Liver (tissue), 9 donors: ENCODE measurements around the gene MYO9B. TPM values are rescaled to one million over a fixed set of nuclear protein-coding genes. Genes with fewer than 3 reads are reported as not detected.

Experiments used
- DNase-seq: peaks from one replicate; pipeline ENCODE4 v3.0.0-alpha.2; 2017; ENCODE audit warnings: low spot score
- H3K27ac ChIP-seq, 2 donors: one replicate each; pipeline ENCODE4 v1.7.0; 2013; ENCODE audit warnings: inconsistent platforms in 2 of 2, low read length in 2 of 2, control low read depth in 1 of 2, low read depth in 1 of 2, mild to moderate bottlenecking in 1 of 2
- H3K27me3 ChIP-seq, 4 donors: one replicate each; pipeline versions ENCODE4 v1.6.1 to v1.7.0; 2013; ENCODE audit warnings: low read length in 3 of 4, inconsistent platforms in 1 of 4, mild to moderate bottlenecking in 1 of 4, moderate library complexity in 1 of 4; ENCODE audit not compliant: control insufficient read depth in 4 of 4, insufficient read depth in 4 of 4
- H3K36me3 ChIP-seq, 4 donors: one replicate each; pipeline versions ENCODE4 v1.6.1 to v1.7.0; 2013; ENCODE audit warnings: low read length in 3 of 4, mild to moderate bottlenecking in 3 of 4, low read depth in 1 of 4, moderate library complexity in 1 of 4; ENCODE audit not compliant: control insufficient read depth in 4 of 4, insufficient read depth in 3 of 4
- H3K4me1 ChIP-seq, 4 donors: one replicate each; pipeline versions ENCODE4 v1.6.1 to v1.7.0; 2013; ENCODE audit warnings: low read length in 3 of 4, mild to moderate bottlenecking in 3 of 4, moderate library complexity in 1 of 4; ENCODE audit not compliant: control insufficient read depth in 4 of 4, insufficient read depth in 4 of 4
- H3K4me3 ChIP-seq, 3 donors: one replicate each; pipeline versions ENCODE4 v1.6.1 to v1.7.0; 2013; ENCODE audit warnings: low read length in 3 of 3, control low read depth in 1 of 3, low read depth in 1 of 3, mild to moderate bottlenecking in 1 of 3
- H3K9ac ChIP-seq, 2 donors: one replicate each; pipeline ENCODE4 v1.7.0; 2013; ENCODE audit warnings: low read length in 2 of 2, mild to moderate bottlenecking in 2 of 2, moderate library complexity in 2 of 2, control low read depth in 1 of 2, low read depth in 1 of 2
- H3K9me3 ChIP-seq, 4 donors: one replicate each; pipeline versions ENCODE4 v1.6.1 to v1.7.0; 2013; ENCODE audit warnings: low read length in 3 of 4; ENCODE audit not compliant: control insufficient read depth in 4 of 4
- ATF3 ChIP-seq: IDR thresholded peaks from 2 replicates; pipeline ENCODE4 v1.6.1; 2016; ENCODE audit warnings: antibody characterized with exemption
- CTCF ChIP-seq: fragments of 150-350 bp; IDR thresholded peaks from 2 replicates; pipeline ENCODE4 v1.5.1; 2017; ENCODE audit warnings: improper control_type of control experiment, low read depth, low read length; ENCODE audit not compliant: missing input control
- EGR1 ChIP-seq, 2 donors: IDR thresholded peaks; 2 replicates each; pipeline ENCODE4 v1.6.1; 2016 to 2018; ENCODE audit warnings: antibody characterized with exemption in 2 of 2, low read depth in 2 of 2
- FOXA1 ChIP-seq: IDR thresholded peaks from 2 replicates; pipeline ENCODE4 v1.6.1; 2016; ENCODE audit warnings: antibody characterized with exemption
- FOXA2 ChIP-seq: IDR thresholded peaks from 2 replicates; pipeline ENCODE4 v1.6.1; 2016; ENCODE audit warnings: antibody characterized with exemption
- GABPA ChIP-seq, 2 donors: IDR thresholded peaks in 1 of 2; conservative IDR thresholded peaks in 1 of 2; 2 replicates each; pipeline ENCODE4 v1.6.1; 2016; ENCODE audit warnings: antibody characterized with exemption in 2 of 2, mild to moderate bottlenecking in 1 of 2, moderate library complexity in 1 of 2
- HNF4A ChIP-seq, 2 donors: conservative IDR thresholded peaks; 2 replicates each; pipeline ENCODE4 v1.6.1; 2016; ENCODE audit warnings: antibody characterized with exemption in 2 of 2, mild to moderate bottlenecking in 2 of 2
- HNF4G ChIP-seq: IDR thresholded peaks from 2 replicates; pipeline ENCODE4 v1.6.1; 2016; ENCODE audit warnings: antibody characterized with exemption
- JUND ChIP-seq, 2 donors: IDR thresholded peaks; 2 replicates each; pipeline ENCODE4 v1.6.1; 2016; ENCODE audit warnings: antibody characterized with exemption in 2 of 2
- MAX ChIP-seq: IDR thresholded peaks from 2 replicates; pipeline ENCODE4 v1.6.1; 2016; ENCODE audit warnings: antibody characterized with exemption
- NR2F2 ChIP-seq: IDR thresholded peaks from 2 replicates; pipeline ENCODE4 v1.6.1; 2016; ENCODE audit warnings: antibody characterized with exemption
- RAD21 ChIP-seq, 2 donors: IDR thresholded peaks; 2 replicates each; pipeline ENCODE4 v1.6.1; 2016; ENCODE audit warnings: antibody characterized with exemption in 2 of 2, mild to moderate bottlenecking in 2 of 2
- RXRA ChIP-seq, 2 donors: IDR thresholded peaks; 2 replicates each; pipeline ENCODE4 v1.6.1; 2017 to 2018; ENCODE audit warnings: antibody characterized with exemption in 2 of 2, mild to moderate bottlenecking in 1 of 2
- SP1 ChIP-seq: IDR thresholded peaks from 2 replicates; pipeline ENCODE4 v1.6.1; 2018; ENCODE audit warnings: antibody characterized with exemption, mild to moderate bottlenecking
- TAF1 ChIP-seq: conservative IDR thresholded peaks from 2 replicates; pipeline ENCODE4 v1.6.1; 2016; ENCODE audit warnings: antibody characterized with exemption, mild to moderate bottlenecking
- YY1 ChIP-seq: IDR thresholded peaks from 2 replicates; pipeline ENCODE4 v1.6.1; 2016; ENCODE audit warnings: antibody characterized with exemption, mild to moderate bottlenecking
- WGBS: extraction: QIAGEN DNeasy Blood & Tissue Kit; methylation state at CpG from one replicate; pipeline ENCODE4 v1.1.7; 2013; 5-methylcytosine and 5-hydroxymethylcytosine counted together
- polyA plus RNA-seq, 2 donors: library from polyadenylated mRNA; stranded (reverse) in 1 of 2; unstranded in 1 of 2; fragments of 200-250 nt in 1 of 2; fragments of >200 nt in 1 of 2; fragmentation: Nextera tagmentation in 1 of 2; extraction: Ambion mirVana in 1 of 2; gene quantifications; one replicate each; pipeline versions ENCODE4 v1.2.1 to v1.2.3, GENCODE V29; 2013 to 2015
- total RNA-seq, 2 donors: library from RNA; depleted of rRNA; stranded (reverse); fragments of >200 nt; gene quantifications; one replicate each; pipeline ENCODE4 v1.2.3, GENCODE V29; 2014
- donor health status: healthy.
- donor health status: healthy.
- donor health status: healthy.
- donor health status: healthy.
- donor health status: healthy.

MYO9B gene
- total and polyA plus RNA-seq, 4 donors, result 9.1 to 32.5 (median 21.0) TPM

- no peak overlapping the region for H3K9ac ChIP-seq
- TF ChIP-seq RXRA (IDR thresholded peaks at IDR 0.05), result peak in 1 of 2 donors; percentile 23
- TF ChIP-seq TAF1, result no peak
- no peak for DNase-seq
- H3K27ac ChIP-seq, result peak overlapping the region; percentile 3 to 59
- H3K4me1 ChIP-seq, result peaks cover 8 to 24% (median 19%) of the 10 kb centered on the region in 4 donors
- no peak overlapping the region for H3K4me3 ChIP-seq
- H3K27me3 ChIP-seq, result no peaks in the 10 kb centered on the region
- no peaks in the 10 kb centered on the region for H3K9me3 ChIP-seq
- H3K36me3 ChIP-seq, result peaks cover 0 to 9% (median 3%) of the 10 kb centered on the region in 4 donors
- WGBS, result 70% methylated on average over 27 of the region's 27 CpGs
These were observed 32.2 kb downstream of the MYO9B start for GRCh38 chr19:17107546-17108452.

- Histone ChIP-seq H3K36me3 (peaks cover 0 to 3% (median 1%) of the 10 kb centered on the region in 4 donors), H3K9me3 (no peaks in the 10 kb centered on the region), H3K27ac (peak overlapping the region; percentile 3 to 50), H3K9ac (no peak overlapping the region), H3K4me1 (peaks cover 14 to 30% (median 25%) of the 10 kb centered on the region in 4 donors), H3K27me3 (no peaks in the 10 kb centered on the region), H3K4me3 (no peak overlapping the region)
- TF ChIP-seq FOXA1, result no peak
- no peak for TF ChIP-seq NR2F2
- TF ChIP-seq HNF4A (conservative IDR thresholded peaks at IDR 0.05), result no peak
- TF ChIP-seq CTCF, result no peak
- no peak for TF ChIP-seq FOXA2
- no peak for TF ChIP-seq HNF4G
- TF ChIP-seq YY1, result no peak
- no peak for TF ChIP-seq EGR1 (IDR thresholded peaks at IDR 0.05; ENCODE audit: low read depth in 2 of 2)
- no peak for TF ChIP-seq TAF1
- no peak for TF ChIP-seq RAD21 (IDR thresholded peaks at IDR 0.05)
- no peak for TF ChIP-seq SP1
- 94% methylated on average over 4 of the region's 4 CpGs for WGBS
- no peak for DNase-seq
These were observed 32.8 kb downstream of the MYO9B start for GRCh38 chr19:17108453-17108784.

- peak overlapping the region; percentile 5 to 53 for H3K27ac ChIP-seq
- no peaks in the 10 kb centered on the region for H3K9me3 ChIP-seq
- TF ChIP-seq EGR1 (IDR thresholded peaks at IDR 0.05; ENCODE audit: low read depth in 2 of 2) (no peak), MAX (no peak), RXRA (IDR thresholded peaks at IDR 0.05) (no peak), TAF1 (no peak), YY1 (no peak), JUND (IDR thresholded peaks at IDR 0.05) (no peak), CTCF (no peak), GABPA (IDR thresholded peaks at IDR 0.05 in 1 of 2, conservative IDR thresholded peaks at IDR 0.05 in 1 of 2) (no peak), HNF4G (no peak), ATF3 (no peak), FOXA1 (no peak), SP1 (no peak)
- H3K4me3 ChIP-seq, result no peak overlapping the region
- peaks cover 19 to 39% (median 32%) of the 10 kb centered on the region in 4 donors for H3K4me1 ChIP-seq
- no peak for DNase-seq
- H3K27me3 ChIP-seq, result no peaks in the 10 kb centered on the region
- 90% methylated on average over 9 of the region's 9 CpGs for WGBS
- H3K36me3 ChIP-seq, result peaks cover 0 to 3% (median 1%) of the 10 kb centered on the region in 4 donors
- no peak overlapping the region for H3K9ac ChIP-seq
These were observed 33.7 kb downstream of the MYO9B start for GRCh38 chr19:17109300-17109699.
